ENCODE results near the gene MEX3D. TPM values are rescaled to one million over a fixed set of nuclear protein-coding genes. Genes with fewer than 3 reads are reported as not detected.

The MEX3D gene
- total RNA-seq, 1 donor from 2014 or later, result 134 TPM

- no peak for DNase-seq (ENCODE audit: low read depth)
- TF ChIP-seq CTCF (conservative IDR thresholded peaks at IDR 0.05; ENCODE audit: low read depth, low read length), result no peak
- H3K4me3 ChIP-seq (ENCODE audit: low read depth, low read length), result peak overlapping the region; percentile 70
These were observed 56.5 kb downstream of the MEX3D start for GRCh38 chr19:1511318-1512317.

DNA sequence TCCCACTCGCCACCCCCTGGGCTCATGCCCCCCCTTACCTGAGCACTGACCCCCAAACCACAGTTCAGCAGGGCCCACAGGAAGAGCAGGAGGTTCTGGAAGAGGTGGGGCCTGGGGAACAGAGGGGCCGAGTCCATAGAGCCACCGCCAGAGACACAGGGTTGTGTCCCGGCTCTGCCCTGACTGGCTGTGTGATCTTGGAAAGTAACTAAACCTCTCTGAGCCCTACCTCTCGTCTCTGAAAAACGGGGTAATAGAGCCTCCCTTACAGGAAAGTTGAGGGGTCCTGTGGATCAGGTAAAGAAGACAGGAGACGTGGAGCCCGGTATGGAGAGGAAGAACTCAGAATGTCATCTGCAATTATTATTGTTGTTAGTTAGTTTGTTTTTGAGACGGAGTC, 57.3 kb downstream of the MEX3D start:
- no peak for DNase-seq (ENCODE audit: low read depth)
- H3K4me3 ChIP-seq (ENCODE audit: low read depth, low read length), result no peak overlapping the region
- no peak for TF ChIP-seq CTCF (conservative IDR thresholded peaks at IDR 0.05; ENCODE audit: low read depth, low read length)

DNA sequence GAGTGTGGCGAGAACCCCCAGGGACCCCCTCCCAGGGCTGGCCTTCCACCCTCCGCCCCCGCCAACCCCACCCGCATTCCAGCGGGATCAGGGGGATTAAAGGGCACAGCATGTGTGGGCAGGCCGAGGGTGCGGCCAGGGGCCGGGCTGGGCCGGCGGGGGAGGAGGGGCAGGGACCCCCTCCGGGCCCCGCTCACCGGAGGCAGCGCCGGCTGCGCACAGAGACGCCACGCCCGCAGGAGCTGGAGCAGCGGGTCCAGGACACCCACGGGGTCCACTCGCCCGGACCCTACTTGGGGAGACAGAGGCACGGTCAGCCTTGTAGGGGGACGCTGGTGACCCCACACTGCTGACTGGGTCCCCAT, 57.7 kb downstream of the MEX3D start:
- no peak for TF ChIP-seq CTCF (conservative IDR thresholded peaks at IDR 0.05; ENCODE audit: low read depth, low read length)
- no peak for DNase-seq (ENCODE audit: low read depth)
- no peak overlapping the region for H3K4me3 ChIP-seq (ENCODE audit: low read depth, low read length)

DNA sequence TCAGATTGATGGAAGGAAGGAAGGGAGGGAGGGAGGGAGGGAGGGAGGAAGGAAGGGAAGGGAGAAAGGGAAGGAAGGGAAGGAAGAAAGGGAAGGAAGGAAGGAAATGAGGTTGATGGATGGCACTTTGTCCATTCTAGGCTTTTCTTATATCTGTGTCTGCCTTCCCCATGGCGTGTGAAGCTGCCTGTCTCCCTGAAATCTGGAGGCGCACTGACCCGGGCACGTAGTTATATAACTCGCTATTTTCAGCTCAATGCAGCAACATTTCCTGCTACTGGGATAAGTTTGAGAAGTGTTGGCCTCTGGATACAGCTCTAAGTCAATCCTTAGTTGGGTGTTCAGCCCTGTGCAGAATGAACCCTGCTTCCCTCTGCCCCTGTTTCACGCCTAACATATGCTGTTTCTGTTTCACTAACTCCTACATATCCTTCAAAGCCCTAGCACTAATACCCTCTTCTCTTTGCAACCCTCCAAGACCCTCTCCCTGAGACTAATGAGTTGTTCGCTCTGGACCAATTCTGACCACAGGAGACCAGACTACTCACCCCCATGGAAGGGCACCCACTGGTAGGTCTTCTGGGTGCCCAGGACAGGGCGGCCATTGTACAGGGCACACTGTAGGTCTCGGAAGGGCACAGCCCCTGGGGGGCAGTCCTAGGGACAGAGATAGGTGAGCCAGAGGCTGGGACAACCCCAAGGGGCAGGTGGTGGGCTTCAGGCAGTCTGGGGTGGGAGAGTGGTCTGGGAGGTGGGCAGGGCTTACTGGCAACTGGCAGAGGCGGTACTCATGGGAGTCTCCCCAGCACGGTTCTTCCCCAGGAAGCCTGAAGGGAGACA, 58.3 kb downstream of the MEX3D start:
- H3K4me3 ChIP-seq (ENCODE audit: low read depth, low read length), result no peak overlapping the region
- no peak for TF ChIP-seq CTCF (conservative IDR thresholded peaks at IDR 0.05; ENCODE audit: low read depth, low read length)
- DNase-seq (ENCODE audit: low read depth), result no peak

DNA sequence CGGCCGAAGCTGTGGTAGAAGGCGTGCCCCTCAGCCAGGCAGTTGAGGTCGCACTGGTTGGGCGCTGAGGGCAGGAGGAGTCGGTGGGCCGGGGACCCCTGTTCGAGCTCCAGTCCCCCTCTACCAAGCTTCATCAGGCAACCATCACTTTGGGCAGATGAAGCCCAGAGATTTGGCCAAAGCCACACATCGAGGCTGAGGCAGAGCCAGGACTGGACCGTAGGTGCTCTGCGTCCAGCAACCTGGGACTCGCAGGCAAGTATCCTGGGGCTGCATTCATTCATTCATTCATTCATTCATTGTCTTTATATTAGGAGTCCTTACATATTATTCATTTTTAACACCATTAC, 59.6 kb downstream of the MEX3D start:
- H3K4me3 ChIP-seq (ENCODE audit: low read depth, low read length), result peak overlapping the region; percentile 61

More for the DNA sequence above, 59.6 kb downstream of the MEX3D start:
- no peak for DNase-seq (ENCODE audit: low read depth)
- no peak for TF ChIP-seq CTCF (conservative IDR thresholded peaks at IDR 0.05; ENCODE audit: low read depth, low read length)

All from epithelial cell of proximal tubule (primary cell).